ENCODE data around the gene KCNG2.

KCNG2 gene

GRCh38 chr18:79755496-79756142 lies 42.1 kb upstream of the KCNG2 start:
- H3K9ac ChIP-seq: no peak overlapping the region
- no peaks in the 10 kb centered on the region for H3K27me3 ChIP-seq (ENCODE audit: insufficient read depth, low read depth)
- no peaks in the 10 kb centered on the region for H3K4me1 ChIP-seq (ENCODE audit: low read depth, poor library complexity, severe bottlenecking)
- no peak overlapping the region for H3K27ac ChIP-seq
- no peaks in the 10 kb centered on the region; the same call in 1 of the 2 replicates for H3K36me3 ChIP-seq (ENCODE audit: insufficient read depth)
- no peaks in the 10 kb centered on the region for H3K79me2 ChIP-seq (ENCODE audit: insufficient read depth, low read depth)
- H4K20me1 ChIP-seq (ENCODE audit: insufficient read depth): no peaks in the 10 kb centered on the region
- no peak overlapping the region for H3K4me3 ChIP-seq (IDR thresholded peaks at IDR 0.05; ENCODE audit: insufficient read depth, low read depth, low read length)
- H2AFZ ChIP-seq (ENCODE audit: low read depth): no peak overlapping the region
- H3K4me2 ChIP-seq: no peak overlapping the region
- TF ChIP-seq CTCF (conservative IDR thresholded peaks at IDR 0.05; ENCODE audit: low read depth, low read length): no peak

- no peaks in the 10 kb centered on the region for H3K4me1 ChIP-seq (ENCODE audit: low read depth, poor library complexity, severe bottlenecking)
- TF ChIP-seq CTCF (conservative IDR thresholded peaks at IDR 0.05; ENCODE audit: low read depth, low read length): no peak
- H2AFZ ChIP-seq (ENCODE audit: low read depth): no peak overlapping the region
- H3K27me3 ChIP-seq (ENCODE audit: insufficient read depth, low read depth): no peaks in the 10 kb centered on the region
- no peaks in the 10 kb centered on the region for H3K79me2 ChIP-seq (ENCODE audit: insufficient read depth, low read depth)
- H3K4me2 ChIP-seq: no peak overlapping the region
- no peak overlapping the region for H3K4me3 ChIP-seq (IDR thresholded peaks at IDR 0.05; ENCODE audit: insufficient read depth, low read depth, low read length)
- H4K20me1 ChIP-seq (ENCODE audit: insufficient read depth): no peaks in the 10 kb centered on the region
- no peak overlapping the region for H3K9ac ChIP-seq
- no peak overlapping the region for H3K27ac ChIP-seq
- no peaks in the 10 kb centered on the region; the same call in 1 of the 2 replicates for H3K36me3 ChIP-seq (ENCODE audit: insufficient read depth)
Observed at GRCh38 chr18:79756143-79756500, 41.6 kb upstream of the KCNG2 start.

DNA sequence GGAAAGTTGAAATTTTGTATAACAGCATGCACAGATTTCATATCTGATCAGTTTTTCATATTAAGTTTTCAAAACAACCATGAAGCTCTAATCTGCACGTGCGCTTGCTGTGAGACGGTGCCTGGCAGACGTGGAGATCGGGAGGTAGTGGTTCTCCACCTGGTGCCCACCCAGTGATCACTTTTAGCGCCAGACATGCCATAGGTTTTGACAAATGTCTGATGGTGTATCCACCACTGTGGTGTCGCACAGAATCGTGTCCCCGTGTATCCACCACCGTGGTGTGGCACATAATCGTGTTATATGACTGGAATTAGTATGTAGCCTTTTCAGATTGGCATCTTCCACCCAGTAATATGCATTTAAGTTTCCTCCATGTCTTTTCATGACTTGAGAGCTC lies 40.9 kb upstream of the KCNG2 start:
- Histone ChIP-seq H3K27me3 (ENCODE audit: insufficient read depth, low read depth) (no peaks in the 10 kb centered on the region), H3K36me3 (ENCODE audit: insufficient read depth) (no peaks in the 10 kb centered on the region; the same call in 1 of the 2 replicates), H4K20me1 (ENCODE audit: insufficient read depth) (no peaks in the 10 kb centered on the region), H3K4me3 (IDR thresholded peaks at IDR 0.05; ENCODE audit: insufficient read depth, low read depth, low read length) (no peak overlapping the region), H3K27ac (no peak overlapping the region), H3K9ac (no peak overlapping the region), H2AFZ (ENCODE audit: low read depth) (no peak overlapping the region), H3K79me2 (ENCODE audit: insufficient read depth, low read depth) (no peaks in the 10 kb centered on the region), H3K4me1 (ENCODE audit: low read depth, poor library complexity, severe bottlenecking) (no peaks in the 10 kb centered on the region), H3K4me2 (no peak overlapping the region)
- no peak for TF ChIP-seq CTCF (conservative IDR thresholded peaks at IDR 0.05; ENCODE audit: low read depth, low read length)

DNA sequence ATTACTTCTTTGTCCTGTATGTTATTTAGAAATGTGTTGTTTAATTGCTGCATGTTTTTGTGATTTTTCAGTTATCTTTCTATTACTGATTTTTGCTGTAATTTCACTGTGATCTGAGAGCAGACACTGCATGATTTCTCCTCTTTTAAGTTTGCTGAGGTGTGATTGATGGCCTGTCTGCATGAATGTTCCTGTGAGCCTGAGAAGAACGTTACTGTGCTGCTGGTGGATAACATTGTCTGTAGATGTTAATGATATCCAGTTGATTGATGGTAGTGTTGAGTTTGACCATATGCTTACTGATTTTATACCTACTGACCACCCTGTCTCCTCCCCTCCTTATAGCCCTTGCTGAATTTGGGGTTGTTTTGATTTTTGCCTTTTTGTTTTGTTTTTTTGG lies 37.4 kb upstream of the KCNG2 start:
- H3K4me2 ChIP-seq: no peak overlapping the region
- no peaks in the 10 kb centered on the region for H3K27me3 ChIP-seq (ENCODE audit: insufficient read depth, low read depth)
- no peak overlapping the region for H3K9ac ChIP-seq
- H3K27ac ChIP-seq: no peak overlapping the region
- no peaks in the 10 kb centered on the region for H4K20me1 ChIP-seq (ENCODE audit: insufficient read depth)
- H3K4me1 ChIP-seq (ENCODE audit: low read depth, poor library complexity, severe bottlenecking): no peaks in the 10 kb centered on the region
- H3K36me3 ChIP-seq (ENCODE audit: insufficient read depth): no peaks in the 10 kb centered on the region
- no peak overlapping the region for H3K4me3 ChIP-seq (IDR thresholded peaks at IDR 0.05; ENCODE audit: insufficient read depth, low read depth, low read length)
- H3K79me2 ChIP-seq (ENCODE audit: insufficient read depth, low read depth): no peaks in the 10 kb centered on the region
- no peak overlapping the region for H2AFZ ChIP-seq (ENCODE audit: low read depth)
- TF ChIP-seq CTCF (conservative IDR thresholded peaks at IDR 0.05; ENCODE audit: low read depth, low read length): no peak

Measured in KMS-11 (cell line).